HUDEP-2 (cell line): ENCODE measurements around the gene ZNF383.
"Not testable (repeated sequence)": the region's sequence is repeated elsewhere in the genome, so short reads cannot be mapped to it uniquely, and the experiment has no call there.

Source experiments
- DNase-seq, 76 experiments: peaks; one replicate each; lab custom pipeline; 2025; ENCODE audit not compliant: unreplicated experiment in 76 of 76; lab: John Stamatoyannopoulos, UW

ZNF383 gene

DNA sequence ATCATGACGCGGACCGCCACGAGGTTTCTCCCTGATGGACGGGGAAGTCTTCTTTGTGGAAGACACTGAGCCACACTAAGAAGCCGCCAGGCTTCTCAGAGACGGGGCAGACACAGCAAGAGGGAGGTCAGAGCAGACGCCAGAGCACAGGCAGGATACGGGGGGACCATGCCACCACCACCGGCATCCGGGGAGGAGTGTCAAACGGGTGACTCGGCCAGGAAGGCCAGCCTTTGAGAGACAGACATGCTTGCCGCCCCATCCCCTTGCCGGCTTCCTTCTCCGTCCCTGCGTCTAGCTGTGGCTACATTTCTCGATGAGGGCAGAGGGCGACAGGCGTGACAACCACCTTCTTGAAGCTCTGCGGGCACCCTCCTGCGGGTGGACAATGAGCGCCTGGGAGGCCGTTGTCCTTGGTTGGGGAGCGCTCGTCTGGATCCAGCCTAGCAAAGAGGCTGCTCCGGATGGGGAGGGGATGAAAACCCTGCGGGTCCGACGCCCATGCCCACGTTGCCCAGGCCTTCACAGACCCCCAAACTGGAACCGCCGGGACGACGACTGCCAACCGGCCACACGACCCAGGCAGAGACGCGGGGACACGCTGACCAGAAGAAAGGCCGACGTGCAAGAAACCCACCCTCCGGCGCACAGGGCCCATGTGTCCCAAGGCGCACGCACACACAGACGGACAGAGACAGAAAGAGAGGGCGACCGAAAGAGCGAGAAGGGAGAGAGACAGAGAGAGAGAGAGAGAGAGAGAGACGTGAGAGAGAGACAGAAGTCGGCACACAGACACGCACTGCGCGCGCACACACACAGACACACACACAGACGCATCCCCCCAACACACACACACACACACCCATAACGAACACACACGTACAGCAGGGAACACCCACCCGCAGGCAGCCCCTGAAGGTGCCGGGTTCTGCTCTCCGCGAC lies 75.3 kb downstream of the ZNF383 start:
- DNase-seq = not testable (repeated sequence)

DNA sequence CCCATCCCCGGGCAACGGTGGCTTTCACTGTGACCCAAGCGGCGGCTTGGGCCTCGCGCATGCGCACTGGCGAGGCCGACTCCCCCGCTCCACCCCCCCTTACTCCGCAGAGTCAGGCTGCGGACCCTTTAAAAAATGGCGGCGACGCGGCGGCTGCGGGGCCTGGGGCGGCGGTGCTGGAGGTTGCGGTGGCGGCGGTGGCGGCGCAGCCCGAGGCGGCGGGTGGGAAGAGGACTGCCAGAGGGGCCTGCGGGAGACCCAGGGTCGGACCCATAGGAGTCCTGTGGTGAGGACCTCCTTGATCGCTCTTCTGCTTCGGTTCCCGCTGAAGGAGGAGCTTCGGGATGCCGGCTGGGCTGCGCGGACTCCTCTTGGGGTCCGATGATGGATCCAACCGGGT lies 76.2 kb downstream of the ZNF383 start:
- not testable (repeated sequence) for DNase-seq
